H1 (cell line): ENCODE data around the gene DTX3. TPM values are rescaled to one million over a fixed set of nuclear protein-coding genes. Genes with fewer than 3 reads are reported as not detected.
A peak's percentile ranks its signal among the peaks of the same experiment; 100 is the strongest.

Source experiments
- CTCF ChIA-PET: fragments of 300-600 bp; sonication (Branson Sonifier 250); formaldehyde crosslinking; loops from one replicate; lab custom pipeline; 2021; ENCODE audit not compliant: partially characterized antibody; lab: Charles Lee
- POLR2A ChIA-PET: fragments of 300-600 bp; sonication (Branson Sonifier 250); formaldehyde crosslinking; loops from one replicate; lab custom pipeline; 2021; ENCODE audit warnings: inconsistent platforms; ENCODE audit not compliant: partially characterized antibody; lab: Charles Lee
- DNase-seq, 2 experiments: peaks; one replicate each; pipeline versions ENCODE4 v3.0.0 to v3.0.0-alpha.2; 2010 to 2022; ENCODE audit warnings: low spot score in 2 of 2, low read depth in 1 of 2, mixed read lengths in 1 of 2
- FAIRE-seq: peaks from 2 replicates; lab custom pipeline; 2011; peaks lifted over from hg19 to GRCh38; lab: Jason Lieb, UNC
- H2AFZ ChIP-seq: 2 replicates; pipeline ENCODE4 v1.8.1; 2012; ENCODE audit warnings: low read length, inconsistent platforms
- H2AK5ac ChIP-seq: 2 replicates; pipeline ENCODE4 v1.6.1; 2013; ENCODE audit warnings: low read depth, low read length
- H2BK120ac ChIP-seq: replicated peaks from 2 replicates; pipeline ENCODE3; 2013; ENCODE audit warnings: low read depth, low read length, inconsistent platforms
- H2BK12ac ChIP-seq: 2 replicates; pipeline ENCODE4 v1.6.1; 2013; ENCODE audit warnings: low read depth, low read length
- H2BK15ac ChIP-seq: 2 replicates; pipeline ENCODE4 v1.6.1; 2013; ENCODE audit warnings: low read length
- H2BK20ac ChIP-seq: 2 replicates; pipeline ENCODE4 v1.6.1; 2013; ENCODE audit warnings: low read length
- H2BK5ac ChIP-seq: 2 replicates; pipeline ENCODE4 v1.6.1; 2013; ENCODE audit warnings: low read depth, low read length
- H3K14ac ChIP-seq: 2 replicates; pipeline ENCODE4 v1.6.1; 2013; ENCODE audit warnings: inconsistent platforms; ENCODE audit not compliant: insufficient read length
- H3K18ac ChIP-seq: 2 replicates; pipeline ENCODE4 v1.6.1; 2013; ENCODE audit warnings: low read length; ENCODE audit errors: extremely low read depth
- H3K23ac ChIP-seq: 2 replicates; pipeline ENCODE4 v1.6.1; 2013; ENCODE audit warnings: inconsistent platforms; ENCODE audit not compliant: insufficient read length
- H3K23me2 ChIP-seq: 2 replicates; pipeline ENCODE4 v1.6.1; 2013; ENCODE audit warnings: low read depth, low read length
- H3K27ac ChIP-seq: 2 replicates; pipeline ENCODE4 v1.6.1; 2011; ENCODE audit warnings: low read depth, low read length, inconsistent platforms
- H3K27me3 ChIP-seq, 4 experiments: replicated peaks in 1 of 4; 1 replicate in 1 of 4; 2 replicates in 3 of 4; pipeline versions ENCODE4 v1.6.1 to v1.8.1; 2011 to 2013; ENCODE audit warnings: low read length in 3 of 4, mild to moderate bottlenecking in 3 of 4, inconsistent platforms in 2 of 4, mixed read lengths in 2 of 4, moderate library complexity in 1 of 4; ENCODE audit not compliant: control insufficient read depth in 3 of 4, insufficient read depth in 3 of 4; ENCODE audit errors: extremely low read depth in 1 of 4
- H3K36me3 ChIP-seq, 4 experiments: 2 replicates each; pipeline versions ENCODE4 v1.6.1 to v1.8.1; 2011 to 2013; ENCODE audit warnings: mild to moderate bottlenecking in 4 of 4, low read length in 3 of 4, moderate library complexity in 2 of 4, control low read depth in 1 of 4, inconsistent platforms in 1 of 4; ENCODE audit not compliant: insufficient read depth in 4 of 4, control insufficient read depth in 2 of 4
- H3K4ac ChIP-seq: replicated peaks from 2 replicates; pipeline ENCODE3; 2013; ENCODE audit warnings: low read length, low read depth, mixed read lengths, inconsistent platforms; ENCODE audit not compliant: insufficient read length
- H3K4me1 ChIP-seq, 4 experiments: replicated peaks in 1 of 4; 1 replicate in 1 of 4; 2 replicates in 3 of 4; pipeline versions ENCODE4 v1.6.1 to v1.8.1; 2011 to 2013; ENCODE audit warnings: low read length in 3 of 4, inconsistent platforms in 2 of 4, mixed read lengths in 1 of 4; ENCODE audit not compliant: insufficient read depth in 4 of 4, control insufficient read depth in 3 of 4
- H3K4me2 ChIP-seq, 2 experiments: 2 replicates each; pipeline versions ENCODE4 v1.6.1 to v1.8.1; 2011 to 2013; ENCODE audit warnings: low read depth in 2 of 2, low read length in 2 of 2, control low read depth in 1 of 2, inconsistent platforms in 1 of 2, mild to moderate bottlenecking in 1 of 2; ENCODE audit not compliant: insufficient read depth in 1 of 2
- H3K4me3 ChIP-seq, 4 experiments: fragments of 200-600, 300-600 bp in 1 of 4; sonication (generic), shearing (Covaris generic), sonication (Bioruptor Twin) in 1 of 4; 2 replicates each; pipeline versions ENCODE4 v1.5.1 to v1.8.1; 2011 to 2016; ENCODE audit warnings: low read length in 4 of 4, low read depth in 3 of 4, control low read depth in 2 of 4, inconsistent platforms in 2 of 4, mild to moderate bottlenecking in 2 of 4, mixed read lengths in 1 of 4, moderate library complexity in 1 of 4; ENCODE audit not compliant: insufficient read depth in 2 of 4; ENCODE audit errors: extremely low read depth in 1 of 4
- H3K56ac ChIP-seq: replicated peaks from 2 replicates; pipeline ENCODE3; 2013; ENCODE audit warnings: low read depth, mild to moderate bottlenecking, mixed read lengths, low read length, inconsistent platforms; ENCODE audit not compliant: insufficient read length
- H3K79me1 ChIP-seq: 2 replicates; pipeline ENCODE4 v1.6.1; 2013; ENCODE audit warnings: low read depth, low read length, control low read depth
- H3K79me2 ChIP-seq, 2 experiments: 2 replicates each; pipeline versions ENCODE4 v1.6.1 to v1.8.1; 2012 to 2013; ENCODE audit warnings: low read length in 2 of 2, mild to moderate bottlenecking in 2 of 2, inconsistent platforms in 1 of 2; ENCODE audit not compliant: insufficient read depth in 2 of 2, control insufficient read depth in 1 of 2
- H3K9ac ChIP-seq, 4 experiments: replicated peaks in 1 of 4; 1 replicate in 1 of 4; 2 replicates in 3 of 4; pipeline versions ENCODE4 v1.6.1 to v1.8.1; 2011 to 2013; ENCODE audit warnings: low read depth in 3 of 4, low read length in 3 of 4, control low read depth in 2 of 4, mild to moderate bottlenecking in 2 of 4, moderate library complexity in 2 of 4, inconsistent platforms in 1 of 4; ENCODE audit errors: extremely low read depth in 1 of 4
- H3K9me3 ChIP-seq, 2 experiments: 2 replicates each; pipeline versions ENCODE4 v1.6.1 to v1.8.1; 2012 to 2013; ENCODE audit warnings: mild to moderate bottlenecking in 2 of 2, moderate library complexity in 2 of 2, control low read depth in 1 of 2, inconsistent platforms in 1 of 2, low read depth in 1 of 2, low read length in 1 of 2, mixed read lengths in 1 of 2; ENCODE audit not compliant: insufficient read depth in 2 of 2
- H4K20me1 ChIP-seq, 2 experiments: replicated peaks in 1 of 2; 2 replicates each; pipeline versions ENCODE3 to v1.8.1; 2011 to 2013; ENCODE audit warnings: inconsistent platforms in 2 of 2, low read length in 2 of 2, mild to moderate bottlenecking in 1 of 2; ENCODE audit not compliant: insufficient read depth in 2 of 2, control insufficient read depth in 1 of 2
- H4K5ac ChIP-seq: 2 replicates; pipeline ENCODE4 v1.6.1; 2013; ENCODE audit warnings: low read length, low read depth, mixed read lengths, inconsistent platforms; ENCODE audit not compliant: insufficient read length
- H4K8ac ChIP-seq: 2 replicates; pipeline ENCODE4 v1.8.0; 2013; ENCODE audit warnings: mild to moderate bottlenecking, moderate library complexity, low read length, inconsistent platforms; ENCODE audit not compliant: insufficient read depth; ENCODE audit errors: extremely low read depth
- H4K91ac ChIP-seq: replicated peaks from 2 replicates; pipeline ENCODE3; 2013; ENCODE audit warnings: low read length, mixed read lengths, inconsistent platforms; ENCODE audit not compliant: insufficient read length
- POLR2A ChIP-seq, 2 experiments: IDR thresholded peaks; 1 replicate in 1 of 2; 2 replicates in 1 of 2; pipeline ENCODE4 v1.6.1; 2011; ENCODE audit warnings: low read depth in 2 of 2, low read length in 2 of 2, mild to moderate bottlenecking in 2 of 2; ENCODE audit errors: control extremely low read depth in 1 of 2
- SUZ12 ChIP-seq: fragments of 200-600 bp; sonication (generic); IDR thresholded peaks from 2 replicates; pipeline ENCODE4 v1.6.1; 2012; ENCODE audit warnings: mild to moderate bottlenecking, inconsistent platforms, low read length, moderate library complexity, mixed read lengths
- whole genome bisulfite sequencing, 2 experiments: shearing (Covaris generic) in 1 of 2; methylation state at CpG; one replicate each; pipeline versions ENCODE4 v1.1.6 to v1.1.7; 2013 to 2015; ENCODE audit warnings: low lambda C conversion rate in 2 of 2, mixed read lengths in 2 of 2, inconsistent platforms in 1 of 2, low coverage in 1 of 2, missing lambda C conversion rate in 1 of 2; ENCODE audit not compliant: insufficient replicate concordance in 2 of 2, insufficient coverage in 1 of 2, insufficient read length in 1 of 2; ENCODE audit errors: extremely low coverage in 1 of 2, missing lambda C conversion rate in 1 of 2; 5-methylcytosine and 5-hydroxymethylcytosine counted together
- polyA plus RNA-seq, 7 experiments: library from polyadenylated mRNA; depleted of rRNA in 3 of 7; stranded (reverse) in 5 of 7; unstranded in 2 of 7; fragments of >200 nt in 5 of 7; fragments of 200-250 nt in 2 of 7; gene quantifications; 1 replicate in 5 of 7; 2 replicates in 1 of 7; 4 replicates in 1 of 7; pipeline versions ENCODE4 v1.2.1 to v1.2.3, GENCODE V29; 2011 to 2013; ENCODE audit warnings: missing spikeins in 2 of 7, mixed read lengths in 2 of 7
- total RNA-seq: library from RNA; stranded (reverse); fragmentation: NEBNext Ultra II Directional; extraction: Animal tissue kit (Norgen Biotek cat#: 25700); gene quantifications from 2 replicates; pipeline ENCODE4 v1.2.1, GENCODE V29; 2021

DTX3 gene
- total and polyA plus RNA-seq, 2 of the 8 experiments (the other 6 are each of a cell fraction or from before 2014, with no cell fraction given), result 41.8 to 92.5 TPM

- Histone ChIP-seq H3K4me1 (peaks cover 0 to 20% (median 16%) of the 10 kb centered on the region in 4 experiments; a peak in 6 of 7 replicates), H3K9ac (no peak overlapping the region), H3K79me2 (no peaks in the 10 kb centered on the region), H2BK20ac (peak overlapping the region; percentile 80; the same call in 1 of the 2 replicates), H3K27ac (no peak overlapping the region), H3K9me3 (no peaks in the 10 kb centered on the region), H2BK12ac (peak overlapping the region; percentile 90; the same call in 1 of the 2 replicates), H4K91ac (peak overlapping the region; percentile 48), H2BK120ac (no peak overlapping the region), H3K14ac (no peak overlapping the region), H2AK5ac (no peak overlapping the region), H4K20me1 (peaks cover 2 to 19% of the 10 kb centered on the region in 2 experiments), H3K4me3 (peak overlapping the region; percentile 2 to 53 (median 32); a peak in 5 of 8 replicates), H2BK15ac (peak overlapping the region; percentile 99; the same call in 1 of the 2 replicates), H3K4me2 (peak overlapping the region; percentile 71 to 73), H3K23me2 (peaks cover 6% of the 10 kb centered on the region; the same call in 1 of the 2 replicates), H3K4ac (no peak overlapping the region), H3K36me3 (no peaks in the 10 kb centered on the region; a peak in 1 of 8 replicates), H3K56ac (no peak overlapping the region), H3K18ac (peak overlapping the region; percentile 32), H2BK5ac (peak overlapping the region; percentile 66; the same call in 1 of the 2 replicates), H3K23ac (no peak overlapping the region), H4K5ac (no peak overlapping the region), H4K8ac (no peak overlapping the region; the same call in 1 of the 2 replicates), H3K27me3 (peaks cover 92 to 100% (median 99%) of the 10 kb centered on the region in 4 experiments), H3K79me1 (0 out of 2 replicates have a peak, but pooled peaks cover 2% of the 10 kb centered on the region), H2AFZ (no peak overlapping the region)
- CTCF ChIA-PET, result interaction anchor here (0.6 to 10.7 kb wide), 16 partner anchors 9 to 133 kb away, joined by 3 to 201 read pairs (median 4); partner anchors contain the start of gene PIP4K2C
- peak in 1 of 2 experiments; percentile 73 for DNase-seq
- POLR2A ChIA-PET, result interaction anchor here (0.9 to 1.9 kb wide), 6 partner anchors 17 to 117 kb away, joined by 3 to 12 read pairs (median 4); partner anchors contain the start of genes ARHGEF25 and TSPAN31
- FAIRE-seq, result no peak
- WGBS, 2 experiments, result 6% methylated on average over 41 of the region's 67 CpGs; no CpG with 5 or more reads in 1 of the 2 experiments
- no peak for TF ChIP-seq POLR2A (IDR thresholded peaks at IDR 0.05; ENCODE audit: control extremely low read depth in 1 of 2, low read depth in 2 of 2, low read length in 2 of 2)
- TF ChIP-seq SUZ12, result peak; percentile 98
Observed at GRCh38 chr12:57627501-57628279, 23.1 kb downstream of the DTX3 start.
